SJCRH30 (cell line): ENCODE data around the gene COL5A1. TPM values are rescaled to one million over a fixed set of nuclear protein-coding genes. Genes with fewer than 3 reads are reported as not detected.

Experiments used
- DNase-seq, 2 experiments: peaks; one replicate each; pipeline ENCODE4 v3.0.0-alpha.2; 2015 to 2020
- H3K27ac ChIP-seq: fragments of 250-450 bp; sonication (Bioruptor Pico); 2 replicates; pipeline ENCODE4 v1.5.1; 2020; ENCODE audit warnings: mild to moderate bottlenecking, moderate library complexity
- H3K27me3 ChIP-seq: fragments of 250-450 bp; sonication (Bioruptor Pico); 2 replicates; pipeline ENCODE4 v1.5.1; 2020; ENCODE audit warnings: mild to moderate bottlenecking, moderate library complexity
- H3K36me3 ChIP-seq: fragments of 250-450 bp; sonication (Bioruptor Pico); 2 replicates; pipeline ENCODE4 v1.5.1; 2020; ENCODE audit warnings: mild to moderate bottlenecking, moderate library complexity
- H3K4me1 ChIP-seq: fragments of 250-450 bp; sonication (Bioruptor Pico); 2 replicates; pipeline ENCODE4 v1.5.1; 2020; ENCODE audit warnings: mild to moderate bottlenecking, moderate library complexity
- H3K4me3 ChIP-seq: fragments of 250-450 bp; sonication (Bioruptor Pico); 2 replicates; pipeline ENCODE4 v1.5.1; 2020; ENCODE audit warnings: mild to moderate bottlenecking, moderate library complexity
- H3K9me3 ChIP-seq: fragments of 250-450 bp; sonication (Bioruptor Pico); replicated peaks from 2 replicates; pipeline ENCODE4 v1.5.1; 2020; ENCODE audit warnings: mild to moderate bottlenecking, moderate library complexity
- total RNA-seq: library from RNA; depleted of rRNA; stranded (reverse); fragments of >200 nt; shearing (Covaris generic); gene quantifications from 2 replicates; pipeline ENCODE4 v1.2.3, GENCODE V29; 2014; rRNA removed

The COL5A1 gene
- total RNA-seq, 1 experiment from 2014 or later = 32.1 TPM

GRCh38 chr9:134892820-134893420 lies 251.3 kb downstream of the COL5A1 start:
- Histone ChIP-seq H3K36me3 (no peaks in the 10 kb centered on the region), H3K4me1 (peaks cover 42% of the 10 kb centered on the region)

More at GRCh38 chr9:134892820-134893420, 251.3 kb downstream of the COL5A1 start:
- H3K4me3 ChIP-seq = no peak overlapping the region
- H3K27me3 ChIP-seq = no peaks in the 10 kb centered on the region
- H3K9me3 ChIP-seq = peaks cover 7% of the 10 kb centered on the region
- DNase-seq = no peak
- no peak overlapping the region for H3K27ac ChIP-seq

Other genes with a start within 250 kb of the COL5A1 start
- gene FCN2, start 239.0 kb downstream of the COL5A1 start, total RNA-seq = not detected in 2 replicates